NCI-H526 treated with DMSO at 0.1 percent for 48 hours (cell line): ENCODE measurements around the gene NFKBIB.
"Not testable (repeated sequence)": the region's sequence is repeated elsewhere in the genome, so short reads cannot be mapped to it uniquely, and the experiment has no call there.

Source experiments
- DNase-seq: peaks from one replicate; lab custom pipeline; 2025; lab: John Stamatoyannopoulos, UW

The NFKBIB gene

GRCh38 chr19:38875656-38876395, 23.9 kb upstream of the NFKBIB start:
- DNase-seq: no peak

DNA sequence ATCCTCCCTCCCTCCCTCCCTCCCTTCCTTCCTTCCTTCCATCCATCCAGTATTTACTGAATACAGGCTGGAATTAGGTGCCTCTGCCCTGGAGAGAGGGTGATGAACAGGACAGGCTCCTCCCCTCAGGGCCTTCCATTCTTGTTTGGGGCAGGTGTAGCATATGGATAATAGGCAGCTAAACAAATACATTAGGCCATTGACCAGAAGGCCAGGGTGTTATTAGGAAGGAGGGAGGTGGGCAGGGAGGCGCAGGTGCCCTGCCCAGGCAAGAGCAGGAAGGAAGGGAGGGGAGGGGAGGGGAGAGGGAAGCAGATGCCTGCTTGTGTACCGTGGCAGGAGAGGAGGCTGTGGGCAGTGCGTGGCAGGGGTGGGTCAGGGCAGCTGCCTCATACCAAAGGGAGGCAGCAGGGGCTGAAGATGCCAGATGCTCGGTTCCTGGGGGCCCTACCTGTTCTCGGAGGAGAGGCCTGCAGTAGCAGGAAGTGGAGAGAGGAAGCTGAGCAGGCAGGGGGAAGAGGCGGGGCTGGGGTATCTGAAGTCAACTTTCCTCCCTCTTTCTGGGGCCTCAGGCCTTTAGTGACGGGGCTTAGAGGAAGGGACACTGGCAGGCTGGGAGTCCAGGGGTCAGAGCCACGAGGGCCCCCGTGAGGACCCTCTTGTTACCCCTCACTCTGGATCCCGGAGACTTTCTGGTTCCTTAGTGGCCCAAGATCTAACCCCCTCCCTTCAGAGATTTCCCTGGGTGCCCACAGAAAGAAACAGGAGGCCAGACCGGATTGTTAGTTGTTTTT, 21.8 kb upstream of the NFKBIB start, which contains the start of gene RINL:
Gene RINL (minus strand): TSS at position 495 of the 794 bp plus-strand sequence. CDS start 1,533 bp downstream, outside the sequence.
- peak; percentile 14 for DNase-seq

DNA sequence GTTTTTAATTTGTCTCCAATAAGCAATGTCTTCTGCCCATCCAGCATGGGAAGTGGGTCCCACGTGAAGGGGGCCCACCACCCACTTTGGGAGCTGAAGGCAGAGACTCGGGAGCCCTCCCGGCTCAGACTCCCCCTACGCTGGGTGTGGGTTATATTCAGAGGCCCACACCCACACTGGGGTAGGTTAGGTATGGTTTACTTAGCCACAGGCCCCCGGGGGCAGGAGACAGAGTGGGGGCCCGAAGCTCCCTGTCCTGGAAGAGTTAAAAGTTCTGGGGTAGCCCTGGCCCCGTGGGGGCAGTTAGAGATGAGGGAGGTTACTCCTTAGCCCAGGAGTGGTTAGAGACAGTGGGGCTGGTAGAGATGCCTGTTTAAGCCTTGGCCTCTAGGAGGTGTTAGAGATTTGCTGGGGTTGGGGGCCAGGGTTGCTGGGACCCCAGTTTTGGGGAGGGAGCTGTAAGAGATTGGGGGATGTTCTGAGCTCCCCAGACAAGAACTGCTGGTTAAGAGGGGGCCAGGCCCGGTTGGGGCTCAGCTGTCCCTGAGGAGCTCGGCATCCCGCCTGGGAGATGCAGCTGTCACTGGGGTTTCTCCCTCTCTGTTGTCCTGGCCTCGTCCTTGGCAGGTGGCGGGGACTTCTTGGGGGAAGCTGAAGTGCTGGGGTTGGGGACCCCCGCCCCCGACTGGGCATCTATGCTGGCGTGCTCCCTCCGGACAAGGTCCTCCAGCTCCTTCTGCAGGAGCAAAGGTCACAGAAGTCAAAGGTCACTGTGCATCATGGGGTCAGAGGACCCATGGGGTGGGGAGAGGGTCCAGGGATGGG, 21.0 kb upstream of the NFKBIB start:
- DNase-seq: no peak

- DNase-seq: no peak
Measured at GRCh38 chr19:38879400-38879751, 20.4 kb upstream of the NFKBIB start.

DNA sequence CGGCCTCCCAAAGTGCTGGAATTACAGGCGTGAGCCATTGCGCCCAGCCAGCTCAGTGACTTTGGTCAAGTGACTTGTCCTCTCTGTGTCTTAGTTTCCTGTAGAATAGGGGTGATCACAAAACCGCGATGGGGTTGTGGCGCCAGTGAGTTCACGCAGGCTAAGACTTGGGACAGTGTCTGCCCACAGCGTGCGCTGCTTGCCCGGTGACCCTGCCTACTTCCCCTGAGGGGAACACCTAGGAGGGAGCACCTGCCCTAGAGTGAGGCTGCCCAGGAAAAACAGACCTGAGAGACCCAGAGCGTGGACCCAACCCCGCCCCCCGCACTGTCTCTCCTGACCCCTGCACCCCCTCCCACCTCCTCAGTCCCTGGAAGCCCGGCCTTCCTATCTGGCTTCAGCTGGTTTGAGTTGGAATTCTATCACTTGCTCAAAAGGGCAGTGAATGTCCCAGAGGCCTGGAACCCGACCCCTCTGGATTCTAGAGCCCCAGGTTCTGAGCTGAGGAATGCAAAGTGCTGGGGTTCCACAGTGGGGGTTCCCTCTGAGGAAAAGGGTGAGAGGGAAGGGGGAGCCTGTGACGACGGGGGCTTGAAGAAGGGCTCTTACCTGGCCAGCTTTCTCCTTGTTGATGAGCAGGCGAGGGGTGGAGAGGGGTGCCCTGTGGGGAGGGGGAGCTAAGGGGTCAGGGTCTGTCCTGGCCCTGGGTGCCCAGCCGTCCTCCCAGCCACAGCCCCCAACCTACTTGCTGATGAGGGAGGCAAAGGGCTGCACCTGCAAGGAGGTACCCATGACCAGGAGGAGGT, 19.5 kb upstream of the NFKBIB start:
- DNase-seq: no peak

DNA sequence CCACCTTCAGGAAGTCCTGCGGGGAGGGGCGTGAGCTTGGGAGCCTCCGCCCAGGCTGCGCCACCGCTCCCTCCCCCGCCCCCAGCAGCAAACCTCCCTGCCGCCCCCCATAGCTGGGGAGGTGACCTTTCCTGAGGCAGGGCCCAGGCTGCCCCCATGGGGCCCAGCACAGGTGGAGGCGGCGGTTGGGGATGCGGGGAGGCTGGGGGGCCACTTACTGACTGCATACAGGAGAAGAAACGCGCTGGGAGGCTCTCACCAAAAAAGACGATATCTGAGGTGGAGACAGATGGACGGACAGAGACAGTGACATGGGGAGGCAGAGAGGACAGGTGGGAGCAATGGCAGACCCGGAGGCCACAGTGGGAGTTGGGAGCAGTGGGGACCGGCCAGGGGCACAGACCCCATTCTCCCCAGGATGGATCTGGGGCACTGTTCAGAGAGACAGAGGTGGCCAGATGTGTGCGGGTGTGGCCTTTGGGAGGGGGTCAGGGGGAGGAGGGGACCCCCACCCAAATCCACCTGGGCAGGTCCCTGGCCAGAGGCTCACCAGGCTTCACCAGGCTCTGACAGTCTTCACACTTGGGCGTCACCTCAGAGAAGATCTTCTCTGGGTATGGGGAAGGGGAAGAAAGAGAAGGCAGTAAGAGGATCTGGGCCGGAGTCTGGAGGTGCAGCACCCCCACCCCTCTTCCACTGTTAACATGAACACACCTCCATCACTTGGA, 18.7 kb upstream of the NFKBIB start:
- DNase-seq: no peak

GRCh38 chr19:38883286-38883685, 16.5 kb upstream of the NFKBIB start:
- DNase-seq: no peak

DNA sequence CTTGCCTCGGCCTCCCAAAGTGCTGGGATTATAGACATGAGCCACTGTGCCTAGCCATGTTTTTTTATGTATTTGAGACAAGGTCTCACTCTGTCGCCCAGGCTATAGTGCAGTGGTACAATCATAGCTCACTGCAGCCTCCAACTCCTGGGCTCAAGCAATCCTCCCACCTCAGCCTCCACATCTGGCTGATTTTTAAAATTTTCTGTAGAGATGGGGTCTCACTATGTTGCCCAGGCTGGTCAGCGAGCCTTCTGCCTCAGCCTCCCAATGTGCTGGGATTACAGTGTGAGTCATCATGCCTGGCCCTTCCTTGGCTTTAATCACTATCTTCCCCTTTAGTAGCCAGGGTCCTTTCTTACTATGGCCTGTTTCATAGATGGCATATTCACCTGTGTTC, 15.1 kb upstream of the NFKBIB start:
- DNase-seq: not testable (repeated sequence)

GRCh38 chr19:38888876-38889275, 10.9 kb upstream of the NFKBIB start:
- no peak for DNase-seq

GRCh38 chr19:38889803-38890202, 10.0 kb upstream of the NFKBIB start:
- no peak for DNase-seq

DNA sequence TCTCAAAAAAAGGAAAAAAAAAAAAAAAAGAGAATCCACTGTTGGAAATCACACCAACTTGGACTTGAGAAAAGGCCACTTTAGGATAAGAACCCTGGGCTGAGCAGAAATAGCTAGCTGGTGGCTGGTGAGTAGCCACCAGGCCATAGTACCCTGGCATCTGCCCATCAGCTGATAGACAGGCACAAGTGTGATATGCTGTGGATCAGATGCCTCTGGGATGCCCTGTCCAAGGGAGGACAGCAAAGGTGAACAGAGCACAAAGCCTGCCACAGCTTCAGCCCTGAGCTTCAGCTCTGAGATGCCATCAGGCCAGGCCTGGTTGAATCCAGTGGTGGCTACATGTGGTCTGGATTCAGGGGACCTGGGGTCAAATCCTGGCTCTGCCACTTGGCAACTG, 9.1 kb upstream of the NFKBIB start:
- no peak for DNase-seq

DNA sequence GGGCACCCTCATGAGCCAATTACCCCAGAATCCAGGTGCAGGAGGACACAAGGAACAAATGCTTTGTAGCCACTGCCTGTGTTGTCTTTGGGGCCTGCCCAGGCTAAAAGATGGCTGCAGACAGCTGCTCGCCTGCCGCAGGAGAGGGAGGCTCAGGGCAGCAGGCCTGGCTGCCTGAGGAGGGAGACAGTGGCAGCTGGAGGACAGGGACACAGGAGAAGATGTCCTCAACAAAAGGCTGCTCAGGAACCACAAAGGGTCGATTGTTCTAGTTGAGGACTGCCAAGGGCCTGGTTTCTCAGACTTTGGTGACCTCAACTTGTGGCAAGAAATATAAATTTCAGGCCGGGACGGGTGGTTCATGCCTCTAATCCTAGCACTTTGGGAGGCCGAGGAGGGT, 8.0 kb upstream of the NFKBIB start:
- no peak for DNase-seq

DNA sequence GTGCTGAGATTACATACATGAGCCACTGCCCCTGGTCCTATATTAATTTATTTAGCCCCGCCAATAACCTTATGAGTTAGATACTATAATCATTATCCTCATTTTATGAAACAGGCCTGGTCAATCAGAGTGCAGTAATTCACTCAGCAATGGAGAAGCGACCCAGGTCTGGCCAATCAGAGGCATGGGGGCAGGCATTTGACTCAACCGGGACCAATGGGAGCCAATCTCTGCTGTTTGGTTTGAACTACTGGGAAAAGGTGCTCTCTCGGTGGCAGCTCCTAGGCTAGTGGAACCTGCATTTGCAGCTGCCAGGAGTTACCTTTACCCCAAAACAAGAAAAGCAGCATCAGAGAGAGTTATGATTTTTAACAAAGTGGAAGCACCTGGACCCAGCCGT, 6.9 kb upstream of the NFKBIB start:
- no peak for DNase-seq

DNA sequence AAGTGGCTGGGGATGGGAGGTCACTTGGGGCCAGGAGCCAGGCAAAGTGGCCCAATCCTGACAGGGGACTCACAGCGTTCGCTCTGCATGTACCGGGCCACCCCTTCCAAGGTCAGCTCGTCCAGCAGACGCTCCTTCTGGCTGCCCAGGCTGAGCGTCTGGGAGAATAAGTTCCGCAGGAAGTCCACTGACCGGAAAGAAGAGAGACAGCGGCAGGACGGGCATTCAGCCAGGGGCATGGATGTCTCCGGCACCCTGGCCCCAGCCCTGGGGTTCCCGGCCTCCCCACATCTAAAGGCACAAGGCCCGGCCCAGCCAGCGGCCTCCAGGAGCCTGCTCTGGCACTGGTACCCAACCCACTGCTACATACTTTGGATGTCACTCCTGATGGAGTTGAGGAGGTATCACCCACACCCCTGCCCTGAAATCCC, 6.4 kb upstream of the NFKBIB start:
- no peak for DNase-seq

DNA sequence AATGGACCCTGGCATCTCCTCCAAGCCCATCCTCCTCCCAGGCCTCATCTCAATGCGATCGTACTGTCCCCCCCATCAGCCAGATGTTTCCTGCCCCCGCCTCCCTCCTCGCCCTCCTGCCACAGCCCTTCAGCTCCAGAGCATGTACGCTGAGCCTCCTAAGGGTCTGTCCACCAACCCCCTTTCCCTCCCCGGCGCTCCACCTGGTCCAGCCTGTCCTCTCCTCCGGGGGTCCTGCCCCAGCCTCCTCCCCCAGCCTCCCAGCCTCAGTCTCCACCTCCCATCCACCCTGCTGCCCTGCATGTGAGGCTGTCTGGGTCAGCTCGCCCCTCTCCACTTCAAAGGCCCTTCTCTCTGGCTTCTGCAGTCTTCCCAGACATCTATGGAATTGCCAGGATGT, 4.8 kb upstream of the NFKBIB start:
- DNase-seq: no peak

- no peak for DNase-seq
Measured at GRCh38 chr19:38898788-38899446, 852 bp upstream of the NFKBIB start.

DNA sequence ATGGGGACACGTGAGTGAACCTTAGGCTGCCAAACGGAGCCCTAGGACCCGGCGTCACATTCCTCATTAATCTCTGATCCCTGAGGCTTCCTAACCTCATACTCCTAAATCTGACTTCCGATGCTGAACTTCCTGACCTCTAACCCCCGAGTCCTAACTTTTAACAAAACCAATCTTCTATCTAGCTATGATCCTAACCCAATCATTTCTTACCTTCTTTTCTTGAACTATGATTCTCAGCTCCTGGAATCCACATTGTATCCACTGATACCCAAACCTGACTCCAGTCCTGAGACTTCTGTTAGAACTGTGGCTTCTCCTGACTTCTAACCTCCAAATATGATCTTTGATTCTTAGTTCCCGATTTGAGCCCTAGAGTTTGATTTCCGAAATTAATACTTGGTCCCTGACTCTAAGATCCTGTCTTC, 447 bp downstream of the NFKBIB start:
- DNase-seq: no peak

GRCh38 chr19:38900743-38901190, 998 bp downstream of the NFKBIB start:
- DNase-seq: no peak

- no peak for DNase-seq
Measured at GRCh38 chr19:38901683-38902082, 1.9 kb downstream of the NFKBIB start.
